ENCODE measurements around the gene PRRT2.

DNA sequence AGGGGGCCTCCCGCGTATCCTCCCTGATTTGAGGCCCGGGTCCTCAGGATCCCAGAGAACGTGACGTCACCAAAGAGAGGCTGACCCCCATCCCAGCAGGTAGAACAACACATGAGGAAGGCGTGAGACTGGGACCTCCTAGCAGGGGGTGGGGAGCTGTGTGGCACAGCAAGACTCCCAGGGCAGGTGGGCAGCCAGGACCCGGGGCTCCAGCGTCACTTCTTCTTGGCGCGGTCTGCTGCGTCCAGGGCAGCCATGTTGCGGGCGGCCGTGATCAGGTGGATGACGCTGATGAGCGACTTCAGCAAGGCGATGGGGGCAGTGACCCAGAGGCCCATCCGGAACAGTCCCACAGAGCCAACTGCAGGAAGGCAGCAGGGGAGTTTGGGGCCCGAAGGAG is 47.0 kb downstream of the PRRT2 start:
- TF ChIP-seq, protein P1, sequence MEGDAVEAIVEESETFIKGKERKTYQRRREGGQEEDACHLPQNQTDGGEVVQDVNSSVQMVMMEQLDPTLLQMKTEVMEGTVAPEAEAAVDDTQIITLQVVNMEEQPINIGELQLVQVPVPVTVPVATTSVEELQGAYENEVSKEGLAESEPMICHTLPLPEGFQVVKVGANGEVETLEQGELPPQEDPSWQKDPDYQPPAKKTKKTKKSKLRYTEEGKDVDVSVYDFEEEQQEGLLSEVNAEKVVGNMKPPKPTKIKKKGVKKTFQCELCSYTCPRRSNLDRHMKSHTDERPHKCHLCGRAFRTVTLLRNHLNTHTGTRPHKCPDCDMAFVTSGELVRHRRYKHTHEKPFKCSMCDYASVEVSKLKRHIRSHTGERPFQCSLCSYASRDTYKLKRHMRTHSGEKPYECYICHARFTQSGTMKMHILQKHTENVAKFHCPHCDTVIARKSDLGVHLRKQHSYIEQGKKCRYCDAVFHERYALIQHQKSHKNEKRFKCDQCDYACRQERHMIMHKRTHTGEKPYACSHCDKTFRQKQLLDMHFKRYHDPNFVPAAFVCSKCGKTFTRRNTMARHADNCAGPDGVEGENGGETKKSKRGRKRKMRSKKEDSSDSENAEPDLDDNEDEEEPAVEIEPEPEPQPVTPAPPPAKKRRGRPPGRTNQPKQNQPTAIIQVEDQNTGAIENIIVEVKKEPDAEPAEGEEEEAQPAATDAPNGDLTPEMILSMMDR (IDR thresholded peaks at IDR 0.05; ENCODE audit: poor library complexity) = no peak
- TF ChIP-seq EZH2 (IDR thresholded peaks at IDR 0.05; ENCODE audit: borderline replicate concordance) (no peak), EZH2phosphoT487 (IDR thresholded peaks at IDR 0.05; ENCODE audit: low read depth, severe bottlenecking, unreplicated experiment) (no peak)
